HFF-Myc (cell line): ENCODE results near the gene COA8.

Experiments
- DNase-seq: peaks from one replicate; pipeline ENCODE4 v3.0.0-alpha.2; 2011; ENCODE audit warnings: low read depth; ENCODE audit errors: extremely low read depth
- H3K4me3 ChIP-seq: replicated peaks from 2 replicates; pipeline ENCODE4 v1.5.1; 2011; ENCODE audit warnings: low read depth, mild to moderate bottlenecking, control low read depth, low read length
- TF ChIP-seq, protein P1 (sequence below): IDR thresholded peaks from 2 replicates; pipeline ENCODE4 v1.5.1; 2012; ENCODE audit warnings: mild to moderate bottlenecking, low read depth, low read length, control low read depth; ENCODE audit errors: missing control alignments

Gene COA8, protein sequence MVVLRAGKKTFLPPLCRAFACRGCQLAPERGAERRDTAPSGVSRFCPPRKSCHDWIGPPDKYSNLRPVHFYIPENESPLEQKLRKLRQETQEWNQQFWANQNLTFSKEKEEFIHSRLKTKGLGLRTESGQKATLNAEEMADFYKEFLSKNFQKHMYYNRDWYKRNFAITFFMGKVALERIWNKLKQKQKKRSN

DNA sequence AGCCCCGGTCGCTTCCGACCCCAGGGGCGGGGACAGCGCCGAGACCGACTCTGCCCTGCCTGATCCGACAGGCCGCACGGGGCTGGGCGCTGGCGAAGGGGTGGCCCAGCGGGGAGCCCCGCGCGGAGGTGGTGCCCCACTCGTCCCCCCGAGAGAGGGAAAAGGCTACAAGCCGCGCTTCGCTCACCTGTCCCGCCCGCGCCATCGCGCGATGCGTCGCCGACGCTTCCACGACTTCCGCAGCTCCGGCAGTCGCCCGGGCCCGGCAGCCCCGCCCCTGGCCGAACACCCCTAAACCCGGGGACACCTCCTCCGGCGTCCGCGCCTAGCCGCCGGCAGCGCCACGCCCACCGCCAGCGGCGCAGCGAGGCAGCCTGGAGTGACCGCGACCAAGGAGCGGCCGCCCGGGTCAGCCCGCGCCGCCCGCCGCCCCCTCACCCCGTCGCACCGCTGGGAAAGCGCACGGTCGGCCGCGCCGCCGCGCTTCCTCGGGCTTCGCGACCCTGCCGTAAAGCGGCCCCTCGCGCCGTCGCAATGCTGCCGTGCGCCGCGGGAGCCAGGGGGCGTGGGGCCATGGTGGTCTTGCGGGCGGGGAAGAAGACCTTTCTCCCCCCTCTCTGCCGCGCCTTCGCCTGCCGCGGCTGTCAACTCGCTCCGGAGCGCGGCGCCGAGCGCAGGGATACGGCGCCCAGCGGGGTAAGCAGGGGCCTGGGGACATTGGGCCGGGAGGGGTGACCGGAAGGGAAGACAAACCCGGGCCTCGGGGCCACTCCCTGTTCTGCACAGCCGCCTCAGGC, at the start of gene COA8, which contains the start of gene BAG5:
Gene COA8 (plus strand): TSS at position 532 of the 797 bp plus-strand sequence. CDS start 42 bp downstream, at position 574.
Gene BAG5 (minus strand): TSS at position 229 of the 797 bp plus-strand sequence. CDS start 1,493 bp downstream, outside the sequence.
- TF ChIP-seq, protein P1, sequence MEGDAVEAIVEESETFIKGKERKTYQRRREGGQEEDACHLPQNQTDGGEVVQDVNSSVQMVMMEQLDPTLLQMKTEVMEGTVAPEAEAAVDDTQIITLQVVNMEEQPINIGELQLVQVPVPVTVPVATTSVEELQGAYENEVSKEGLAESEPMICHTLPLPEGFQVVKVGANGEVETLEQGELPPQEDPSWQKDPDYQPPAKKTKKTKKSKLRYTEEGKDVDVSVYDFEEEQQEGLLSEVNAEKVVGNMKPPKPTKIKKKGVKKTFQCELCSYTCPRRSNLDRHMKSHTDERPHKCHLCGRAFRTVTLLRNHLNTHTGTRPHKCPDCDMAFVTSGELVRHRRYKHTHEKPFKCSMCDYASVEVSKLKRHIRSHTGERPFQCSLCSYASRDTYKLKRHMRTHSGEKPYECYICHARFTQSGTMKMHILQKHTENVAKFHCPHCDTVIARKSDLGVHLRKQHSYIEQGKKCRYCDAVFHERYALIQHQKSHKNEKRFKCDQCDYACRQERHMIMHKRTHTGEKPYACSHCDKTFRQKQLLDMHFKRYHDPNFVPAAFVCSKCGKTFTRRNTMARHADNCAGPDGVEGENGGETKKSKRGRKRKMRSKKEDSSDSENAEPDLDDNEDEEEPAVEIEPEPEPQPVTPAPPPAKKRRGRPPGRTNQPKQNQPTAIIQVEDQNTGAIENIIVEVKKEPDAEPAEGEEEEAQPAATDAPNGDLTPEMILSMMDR = no peak
- peak; percentile 36 for DNase-seq
- H3K4me3 ChIP-seq = peak within 1 kb of the TSS; percentile 75

DNA sequence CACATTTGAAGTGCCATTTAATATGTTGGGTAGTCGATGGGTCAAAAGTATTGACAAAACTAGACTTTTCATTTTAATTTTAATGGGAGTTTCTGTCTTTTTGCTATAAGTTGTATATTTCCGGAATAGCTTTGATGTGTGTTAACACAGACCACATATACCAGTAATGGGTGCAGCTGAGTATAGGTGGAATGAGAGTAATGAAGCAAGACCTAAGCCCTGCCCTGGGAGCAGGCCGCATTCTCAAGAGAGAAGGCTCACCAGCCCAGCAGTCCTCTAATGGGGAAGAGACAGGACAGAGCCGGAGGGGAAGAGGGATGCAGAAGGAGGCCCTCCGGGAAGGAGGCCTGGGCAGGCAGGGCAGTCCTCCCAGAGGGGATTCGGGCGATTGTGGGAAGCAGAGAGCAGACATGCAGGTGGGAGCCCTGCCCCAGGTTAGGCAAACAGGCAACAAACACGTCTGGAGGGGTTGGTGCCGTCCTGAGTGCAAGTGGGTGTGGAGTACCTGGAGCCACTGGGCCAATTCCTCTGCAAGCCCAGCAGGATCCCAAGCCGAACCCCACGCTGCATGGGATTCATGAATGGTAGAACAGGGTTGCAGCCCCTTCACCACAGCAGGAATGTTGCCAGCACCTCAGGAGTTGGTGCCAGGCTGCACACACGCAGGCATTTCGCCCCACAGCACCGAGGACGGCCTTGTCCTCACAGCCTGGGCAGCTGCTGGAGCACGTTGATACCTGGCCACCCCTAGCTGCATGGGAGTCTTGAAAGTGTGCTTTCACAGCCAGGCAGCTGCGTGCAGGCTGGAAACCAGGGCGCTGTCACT, 48.0 kb upstream of the COA8 start:
- TF ChIP-seq, protein P1 = no peak
- no peak for DNase-seq
- no peak overlapping the region for H3K4me3 ChIP-seq

- H3K4me3 ChIP-seq = no peak overlapping the region
- TF ChIP-seq, protein P1 = no peak
- no peak for DNase-seq
Measured at GRCh38 chr14:103516426-103517173, 46.2 kb upstream of the COA8 start.

DNA sequence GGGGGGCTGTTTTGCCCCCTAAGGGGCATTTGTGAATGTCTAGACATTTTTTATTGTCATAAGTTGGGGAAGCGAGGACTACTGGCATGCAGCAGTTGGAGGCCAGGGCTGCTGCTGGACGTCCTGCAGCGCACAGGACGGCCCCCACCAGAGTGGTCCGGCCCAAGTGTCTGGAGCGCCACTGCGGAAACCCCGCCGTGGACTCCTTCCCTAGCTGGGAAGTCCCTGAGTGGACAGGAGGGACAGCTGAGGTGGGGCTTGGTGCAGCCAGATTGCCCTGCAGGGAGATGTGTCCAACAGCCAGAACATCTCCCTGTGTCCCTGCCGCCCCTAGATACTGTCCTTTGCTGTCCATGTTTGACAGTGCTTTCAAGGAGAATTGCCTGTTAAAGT, 45.6 kb upstream of the COA8 start:
- H3K4me3 ChIP-seq = no peak overlapping the region
- TF ChIP-seq, protein P1 = no peak
- DNase-seq = no peak

DNA sequence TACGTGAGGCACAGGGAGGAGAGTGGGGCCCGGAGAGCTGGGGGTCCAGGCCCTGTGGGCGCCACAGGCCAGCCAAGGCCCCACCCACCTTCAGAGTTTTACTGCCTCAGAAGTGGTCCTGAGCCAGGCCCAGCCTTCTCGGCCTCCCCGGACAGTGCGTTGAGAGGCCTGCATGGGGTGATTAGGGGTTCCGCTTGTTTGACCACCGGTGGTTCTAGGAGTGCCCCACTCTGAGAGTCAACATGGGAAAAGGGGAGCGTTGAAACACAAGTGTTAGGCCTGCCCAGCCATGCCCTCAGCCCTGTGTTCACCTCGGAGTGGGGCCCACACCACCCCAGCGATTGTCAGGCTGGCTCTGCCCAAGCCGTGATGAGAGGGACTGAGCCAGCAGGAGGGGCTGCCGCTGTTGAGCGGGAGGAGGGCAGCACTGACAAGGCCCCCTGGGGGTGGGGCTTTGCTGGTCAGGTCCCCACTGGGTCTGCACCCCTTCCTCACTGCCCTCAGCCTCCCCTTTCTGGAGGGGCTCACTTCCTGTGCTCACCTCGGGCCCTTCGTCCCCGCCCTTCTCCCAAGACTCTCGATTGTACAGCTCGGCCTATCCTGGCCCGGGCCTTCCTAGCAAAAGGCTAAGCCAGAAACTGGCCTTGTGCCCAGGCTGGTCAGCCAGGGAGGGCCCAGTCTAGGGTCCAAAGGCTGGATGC, 44.9 kb upstream of the COA8 start:
- TF ChIP-seq, protein P1 = no peak
- no peak for DNase-seq
- no peak overlapping the region for H3K4me3 ChIP-seq
